ENCODE measurements around the gene C2orf76. TPM values are rescaled to one million over a fixed set of nuclear protein-coding genes. Genes with fewer than 3 reads are reported as not detected.

C2orf76 gene
- total RNA-seq, 1 donor from 2014 or later, result 11.7 TPM

DNA sequence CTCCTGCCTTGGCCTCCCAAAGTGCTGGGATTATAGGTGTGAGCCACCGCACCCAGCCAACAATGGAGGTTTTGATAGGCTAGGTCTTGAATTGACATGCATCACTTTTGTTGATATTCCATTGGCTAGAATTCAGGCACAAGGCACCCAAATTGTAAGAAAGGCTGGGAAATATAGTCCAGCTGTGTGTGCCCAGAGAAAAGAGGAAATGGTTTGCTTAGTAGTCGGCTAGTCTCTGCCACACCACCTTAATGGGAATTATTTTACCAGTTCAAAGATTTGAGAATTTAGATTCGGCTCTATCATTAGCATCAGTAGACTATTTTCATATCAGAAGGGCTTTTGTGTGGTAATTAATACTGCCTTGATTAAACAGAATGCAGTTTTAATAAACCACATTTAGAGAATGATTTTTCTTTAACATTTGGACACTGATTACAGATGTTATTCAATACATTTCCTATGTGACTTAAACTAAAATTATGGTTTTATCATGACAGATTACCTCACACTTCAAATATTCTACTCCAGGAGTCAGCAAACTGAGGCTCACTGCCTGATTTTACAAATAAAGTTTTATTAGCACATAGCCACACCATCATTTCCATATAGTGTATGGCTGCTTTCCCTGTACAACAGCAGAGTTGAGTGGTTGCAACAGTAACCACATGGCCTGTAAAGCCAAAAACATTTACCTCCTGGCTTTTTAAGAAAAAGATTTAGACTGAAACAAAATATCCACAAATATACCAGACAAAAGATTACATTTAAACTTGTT, 27.5 kb upstream of the C2orf76 start:
- H3K4me1 Mint-ChIP-seq (ENCODE audit: unreplicated experiment), result peaks cover 10% of the 10 kb centered on the region
- DNase-seq (ENCODE audit: extremely low spot score, unreplicated experiment), result no peak
- no peaks in the 10 kb centered on the region for H3K9me3 Mint-ChIP-seq
- H3K27me3 Mint-ChIP-seq, result no peaks in the 10 kb centered on the region
- TF ChIP-seq, protein P1, sequence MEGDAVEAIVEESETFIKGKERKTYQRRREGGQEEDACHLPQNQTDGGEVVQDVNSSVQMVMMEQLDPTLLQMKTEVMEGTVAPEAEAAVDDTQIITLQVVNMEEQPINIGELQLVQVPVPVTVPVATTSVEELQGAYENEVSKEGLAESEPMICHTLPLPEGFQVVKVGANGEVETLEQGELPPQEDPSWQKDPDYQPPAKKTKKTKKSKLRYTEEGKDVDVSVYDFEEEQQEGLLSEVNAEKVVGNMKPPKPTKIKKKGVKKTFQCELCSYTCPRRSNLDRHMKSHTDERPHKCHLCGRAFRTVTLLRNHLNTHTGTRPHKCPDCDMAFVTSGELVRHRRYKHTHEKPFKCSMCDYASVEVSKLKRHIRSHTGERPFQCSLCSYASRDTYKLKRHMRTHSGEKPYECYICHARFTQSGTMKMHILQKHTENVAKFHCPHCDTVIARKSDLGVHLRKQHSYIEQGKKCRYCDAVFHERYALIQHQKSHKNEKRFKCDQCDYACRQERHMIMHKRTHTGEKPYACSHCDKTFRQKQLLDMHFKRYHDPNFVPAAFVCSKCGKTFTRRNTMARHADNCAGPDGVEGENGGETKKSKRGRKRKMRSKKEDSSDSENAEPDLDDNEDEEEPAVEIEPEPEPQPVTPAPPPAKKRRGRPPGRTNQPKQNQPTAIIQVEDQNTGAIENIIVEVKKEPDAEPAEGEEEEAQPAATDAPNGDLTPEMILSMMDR (conservative IDR thresholded peaks at IDR 0.05), result no peak
- H3K27ac Mint-ChIP-seq, result no peak overlapping the region
- no peaks in the 10 kb centered on the region for H3K36me3 Mint-ChIP-seq
- no peak overlapping the region for H3K4me3 Mint-ChIP-seq

DNA sequence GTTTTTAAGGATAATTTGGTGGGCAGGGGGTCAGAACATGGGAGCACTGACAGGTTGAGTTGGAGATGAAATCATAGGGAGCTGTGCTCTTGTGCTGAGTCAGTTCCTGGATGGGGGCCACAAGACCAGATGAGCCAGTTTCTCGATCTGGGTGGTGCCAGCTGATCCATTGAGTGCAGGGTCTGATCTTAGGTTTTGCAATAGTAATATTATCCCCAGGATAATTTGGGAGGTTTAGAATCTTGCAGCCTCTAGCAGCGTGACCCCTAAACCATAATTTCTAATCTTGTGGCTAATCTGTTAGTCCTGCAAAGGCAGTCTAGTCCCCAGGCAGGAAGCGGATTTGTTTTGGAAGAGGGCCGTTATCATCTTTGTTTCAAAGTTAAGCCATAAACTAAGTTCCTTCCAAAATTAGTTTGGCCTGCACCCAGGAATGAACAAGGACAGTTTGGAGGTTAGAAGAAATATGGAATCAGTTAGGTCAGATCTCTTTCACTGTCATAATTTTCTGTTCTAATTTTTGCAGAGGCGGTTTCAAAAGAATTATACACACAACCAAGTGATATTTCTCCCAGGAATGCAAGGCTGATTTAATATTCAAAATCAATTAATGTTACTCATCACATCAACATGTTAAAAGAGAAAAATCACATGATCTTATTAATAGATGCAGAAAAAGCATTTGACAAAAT, 23.1 kb upstream of the C2orf76 start:
- H3K9me3 Mint-ChIP-seq, result no peaks in the 10 kb centered on the region
- DNase-seq (ENCODE audit: extremely low spot score, unreplicated experiment), result peak; percentile 24
- H3K27ac Mint-ChIP-seq, result peak overlapping the region; percentile 87
- TF ChIP-seq, protein P1 (conservative IDR thresholded peaks at IDR 0.05), result no peak
- no peaks in the 10 kb centered on the region for H3K36me3 Mint-ChIP-seq
- peak overlapping the region; percentile 5 for H3K4me3 Mint-ChIP-seq
- H3K4me1 Mint-ChIP-seq (ENCODE audit: unreplicated experiment), result peaks cover 26% of the 10 kb centered on the region
- no peaks in the 10 kb centered on the region for H3K27me3 Mint-ChIP-seq

DNA sequence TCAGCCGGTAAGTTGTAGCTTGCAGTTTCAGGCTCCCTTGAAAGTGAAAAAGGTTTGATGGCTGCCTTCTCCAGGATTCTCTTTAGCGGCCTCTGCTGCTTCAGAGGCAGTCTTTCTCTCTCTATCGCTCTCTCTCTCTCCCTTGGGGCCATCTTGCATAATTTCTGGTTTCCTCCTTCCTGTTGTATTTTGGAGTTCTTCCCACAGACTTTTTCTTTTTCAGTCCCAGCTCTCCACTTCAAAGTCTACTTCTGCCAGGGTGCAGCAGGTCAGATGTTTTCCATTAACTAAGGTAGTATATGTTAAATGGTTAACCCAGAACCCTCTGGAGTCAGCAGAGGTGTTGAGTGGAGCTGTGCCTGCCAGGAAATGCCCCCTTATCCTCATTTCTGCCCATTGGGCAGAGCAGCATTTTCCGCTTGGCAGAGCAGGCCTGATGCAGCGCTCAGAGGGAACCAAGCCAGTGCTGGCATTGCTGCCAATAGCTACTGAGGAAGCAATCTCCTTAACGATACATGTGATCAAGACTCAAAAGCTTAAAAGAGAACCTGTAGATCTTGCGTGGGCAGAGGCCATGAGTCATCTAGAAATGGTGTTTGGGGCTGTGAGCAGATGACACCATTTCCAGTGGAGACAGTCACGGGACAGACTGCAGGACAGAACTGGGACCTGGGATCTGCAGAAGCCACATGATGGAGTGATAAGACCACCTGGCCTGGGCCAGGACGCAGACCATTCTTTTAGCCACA, 20.9 kb upstream of the C2orf76 start:
- Mint-ChIP-seq H3K27me3 (no peaks in the 10 kb centered on the region), H3K4me1 (ENCODE audit: unreplicated experiment) (peaks cover 26% of the 10 kb centered on the region), H3K27ac (peak overlapping the region; percentile 3), H3K36me3 (no peaks in the 10 kb centered on the region), H3K4me3 (peak overlapping the region; percentile 12), H3K9me3 (no peaks in the 10 kb centered on the region)
- DNase-seq (ENCODE audit: extremely low spot score, unreplicated experiment), result peak; percentile 11
- TF ChIP-seq, protein P1 (conservative IDR thresholded peaks at IDR 0.05), result no peak

DNA sequence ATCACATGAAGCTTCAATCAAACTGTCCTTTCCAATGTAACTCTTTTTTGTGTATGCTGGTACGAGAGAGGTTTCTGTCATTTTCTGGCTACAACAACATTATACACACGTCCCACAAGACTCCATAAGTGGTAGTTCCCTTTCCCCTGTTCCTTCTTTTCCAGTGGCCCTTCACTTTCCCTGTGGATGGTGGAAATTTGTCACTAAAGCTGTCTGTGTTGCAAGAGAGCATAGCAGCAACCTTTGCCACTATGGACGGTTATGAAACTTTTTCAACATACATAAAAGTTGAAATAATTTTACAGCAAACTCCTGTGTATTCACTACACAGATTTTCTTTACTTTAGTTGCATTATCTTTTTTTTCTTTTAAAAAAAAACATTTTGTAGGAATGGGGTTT, 18.8 kb upstream of the C2orf76 start:
- peaks cover 26% of the 10 kb centered on the region for H3K4me1 Mint-ChIP-seq (ENCODE audit: unreplicated experiment)
- H3K36me3 Mint-ChIP-seq, result no peaks in the 10 kb centered on the region
- TF ChIP-seq, protein P1 (conservative IDR thresholded peaks at IDR 0.05), result no peak
- H3K4me3 Mint-ChIP-seq, result no peak overlapping the region
- no peak overlapping the region for H3K27ac Mint-ChIP-seq
- DNase-seq (ENCODE audit: extremely low spot score, unreplicated experiment), result no peak
- no peaks in the 10 kb centered on the region for H3K9me3 Mint-ChIP-seq
- no peaks in the 10 kb centered on the region for H3K27me3 Mint-ChIP-seq

DNA sequence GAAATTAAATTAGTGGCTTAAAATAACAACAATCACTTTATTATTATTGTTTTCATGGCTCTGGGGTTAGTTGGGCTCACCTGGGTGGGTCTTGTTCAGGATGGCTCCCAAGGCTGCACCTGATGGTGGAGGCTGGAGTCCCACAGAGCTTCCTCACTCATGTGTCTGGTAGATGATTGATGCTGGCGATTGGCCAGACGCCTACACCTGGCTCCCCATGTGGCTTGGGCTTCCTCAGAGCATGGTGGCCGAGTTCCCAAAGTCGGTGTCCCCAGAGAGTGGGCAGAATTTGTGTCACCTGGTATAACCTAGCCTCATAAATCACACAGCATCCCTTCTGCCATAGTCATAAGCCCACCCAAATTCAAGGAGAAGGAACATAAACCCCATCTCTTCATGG, 18.3 kb upstream of the C2orf76 start:
- Mint-ChIP-seq H3K4me3 (no peak overlapping the region), H3K27ac (no peak overlapping the region), H3K9me3 (no peaks in the 10 kb centered on the region), H3K4me1 (ENCODE audit: unreplicated experiment) (peaks cover 24% of the 10 kb centered on the region), H3K36me3 (no peaks in the 10 kb centered on the region), H3K27me3 (no peaks in the 10 kb centered on the region)
- TF ChIP-seq, protein P1 (conservative IDR thresholded peaks at IDR 0.05), result no peak
- no peak for DNase-seq (ENCODE audit: extremely low spot score, unreplicated experiment)
